ENCODE measurements around the gene TRMT2B.
"Not testable (repeated sequence)": the region's sequence is repeated elsewhere in the genome, so short reads cannot be mapped to it uniquely, and the experiment has no call there.

TRMT2B gene

DNA sequence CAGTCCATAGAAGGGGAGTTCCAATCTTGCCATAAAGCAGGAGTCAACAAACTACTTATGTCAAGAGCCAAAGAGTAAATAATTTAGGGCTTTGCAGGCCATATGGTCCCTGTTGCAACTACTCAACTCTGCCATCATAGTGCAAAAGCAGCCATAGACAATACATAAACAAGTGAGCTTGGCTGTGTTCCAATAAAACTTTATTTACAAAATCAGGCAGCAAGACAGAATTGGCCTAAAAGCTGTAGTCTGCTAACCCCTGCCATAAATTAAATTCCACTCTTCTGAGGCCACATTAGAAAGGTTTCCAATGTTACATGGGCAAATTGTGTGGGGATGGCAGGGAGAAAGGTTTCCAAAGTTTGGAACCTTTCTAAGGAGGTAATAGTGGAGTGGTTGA is 14.7 kb downstream of the TRMT2B start:
- Mint-ChIP-seq H3K27me3 (no peaks in the 10 kb centered on the region), H3K4me3 (no peak overlapping the region), H3K4me1 (no peaks in the 10 kb centered on the region), H3K27ac (no peak overlapping the region), H3K9me3 (no peaks in the 10 kb centered on the region), H3K36me3 (peaks cover 35% of the 10 kb centered on the region)
- no peak for ATAC-seq

DNA sequence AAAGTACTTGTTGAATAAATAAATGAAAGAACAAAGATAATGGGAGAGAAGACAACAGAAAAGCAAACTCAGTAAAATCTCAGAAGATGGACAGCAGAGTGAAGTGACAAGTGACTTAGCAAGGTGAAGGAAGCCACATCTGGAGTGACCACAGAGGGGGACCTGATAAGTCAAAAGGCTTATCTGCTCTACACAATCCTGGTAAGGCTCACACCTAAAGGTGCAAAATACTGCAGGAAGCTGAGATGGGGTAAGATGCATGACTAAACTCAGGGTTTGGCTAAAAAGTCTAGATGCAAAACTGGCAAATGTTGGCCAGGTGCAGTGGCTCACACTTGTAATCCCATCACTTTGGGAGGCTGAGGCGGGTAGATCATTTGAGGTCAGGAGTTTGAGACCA is 22.2 kb downstream of the TRMT2B start:
- Mint-ChIP-seq H3K9me3 (no peaks in the 10 kb centered on the region), H3K4me3 (no peak overlapping the region), H3K27ac (no peak overlapping the region), H3K36me3 (peaks cover 56% of the 10 kb centered on the region), H3K27me3 (no peaks in the 10 kb centered on the region), H3K4me1 (peaks cover 5% of the 10 kb centered on the region)
- ATAC-seq: no peak

DNA sequence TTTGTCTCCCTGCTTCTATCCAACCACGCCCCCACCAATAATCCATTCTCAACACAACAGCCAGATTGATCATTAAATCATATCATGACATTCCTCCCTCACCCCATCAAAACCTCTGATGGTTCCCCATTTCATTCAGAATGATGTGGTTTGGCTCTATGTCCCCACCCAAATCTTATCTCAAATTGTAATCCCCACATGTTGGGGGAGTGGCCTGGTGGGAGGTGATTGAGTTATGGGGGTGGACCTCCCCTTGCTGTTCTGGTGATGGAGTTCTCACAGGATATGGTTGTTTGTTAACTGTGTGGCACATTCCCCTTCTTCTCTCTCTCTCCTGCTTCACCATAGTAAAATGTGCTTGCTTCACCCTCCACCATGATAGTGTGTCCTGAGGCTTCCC is 23.3 kb downstream of the TRMT2B start:
- H3K9me3 Mint-ChIP-seq: no peaks in the 10 kb centered on the region
- ATAC-seq: no peak
- H3K4me1 Mint-ChIP-seq: peaks cover 5% of the 10 kb centered on the region
- no peaks in the 10 kb centered on the region for H3K27me3 Mint-ChIP-seq
- no peak overlapping the region for H3K27ac Mint-ChIP-seq
- H3K36me3 Mint-ChIP-seq: peaks cover 56% of the 10 kb centered on the region
- no peak overlapping the region for H3K4me3 Mint-ChIP-seq

DNA sequence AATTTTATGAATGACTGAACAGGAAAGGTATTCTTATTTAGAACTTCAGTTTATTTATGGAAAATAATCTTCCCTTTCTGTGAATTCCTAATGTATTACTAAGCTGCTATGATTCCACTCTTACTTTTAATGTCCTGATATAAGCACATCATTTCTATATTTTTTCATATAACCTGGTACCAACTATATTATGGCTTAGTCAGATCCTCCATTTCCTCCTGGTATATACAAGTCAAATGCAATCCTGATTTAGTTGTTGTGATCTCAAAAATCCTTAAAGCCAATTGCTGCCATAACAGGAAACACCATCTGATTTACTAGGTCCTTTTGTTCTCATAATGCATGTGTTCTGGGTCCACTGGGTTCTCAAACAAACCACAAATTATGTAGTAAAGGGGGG is 26.8 kb downstream of the TRMT2B start:
- H3K9me3 Mint-ChIP-seq: no peaks in the 10 kb centered on the region
- peaks cover 5% of the 10 kb centered on the region for H3K4me1 Mint-ChIP-seq
- no peak overlapping the region for H3K27ac Mint-ChIP-seq
- H3K36me3 Mint-ChIP-seq: peaks cover 59% of the 10 kb centered on the region
- H3K27me3 Mint-ChIP-seq: no peaks in the 10 kb centered on the region
- no peak for ATAC-seq
- H3K4me3 Mint-ChIP-seq: no peak overlapping the region

DNA sequence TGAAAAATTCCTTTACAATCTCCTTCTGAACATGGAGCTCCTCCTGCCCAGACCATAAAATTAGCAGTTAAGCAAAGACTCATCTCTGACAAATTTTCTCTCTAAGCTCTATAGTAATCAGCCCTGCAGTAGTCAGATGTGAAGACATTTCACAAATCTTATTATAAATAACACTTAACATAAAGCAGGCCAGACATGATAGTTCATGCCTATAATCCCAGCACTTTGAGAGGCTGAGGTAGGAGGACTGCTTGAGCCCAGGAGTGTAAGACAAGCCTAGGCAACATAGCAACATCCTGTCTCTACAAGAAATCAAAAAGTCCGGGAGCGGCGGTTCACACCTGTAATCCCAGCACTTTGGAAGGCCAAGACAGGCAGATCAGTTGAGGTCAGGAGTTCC is 29.9 kb downstream of the TRMT2B start:
- H3K4me1 Mint-ChIP-seq: no peaks in the 10 kb centered on the region
- H3K4me3 Mint-ChIP-seq: no peak overlapping the region
- H3K36me3 Mint-ChIP-seq: peaks cover 39% of the 10 kb centered on the region
- no peaks in the 10 kb centered on the region for H3K27me3 Mint-ChIP-seq
- H3K27ac Mint-ChIP-seq: no peak overlapping the region
- ATAC-seq: no peak
- no peaks in the 10 kb centered on the region for H3K9me3 Mint-ChIP-seq

DNA sequence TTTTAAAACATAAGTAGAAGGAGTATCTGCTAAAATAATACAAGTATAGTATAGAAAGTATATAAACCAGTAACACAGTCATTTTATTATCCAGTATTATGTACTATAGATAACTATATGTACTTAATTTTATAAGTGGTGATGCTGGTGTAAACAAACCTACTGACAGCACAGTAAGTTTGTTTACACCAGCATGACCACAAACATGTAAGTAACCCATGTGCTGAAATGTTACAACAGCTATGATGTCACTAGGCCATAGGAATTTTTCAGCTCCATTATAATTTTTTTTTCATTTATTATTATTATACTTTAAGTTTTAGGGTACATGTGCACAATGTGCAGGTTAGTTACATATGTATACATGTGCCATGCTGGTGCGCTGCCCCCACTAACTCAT is 39.9 kb downstream of the TRMT2B start:
- not testable (repeated sequence) for H3K27ac Mint-ChIP-seq, H3K4me1 Mint-ChIP-seq, H3K27me3 Mint-ChIP-seq, ATAC-seq, H3K9me3 Mint-ChIP-seq, H3K4me3 Mint-ChIP-seq
- H3K36me3 Mint-ChIP-seq: peaks cover 31% of the 10 kb centered on the region

DNA sequence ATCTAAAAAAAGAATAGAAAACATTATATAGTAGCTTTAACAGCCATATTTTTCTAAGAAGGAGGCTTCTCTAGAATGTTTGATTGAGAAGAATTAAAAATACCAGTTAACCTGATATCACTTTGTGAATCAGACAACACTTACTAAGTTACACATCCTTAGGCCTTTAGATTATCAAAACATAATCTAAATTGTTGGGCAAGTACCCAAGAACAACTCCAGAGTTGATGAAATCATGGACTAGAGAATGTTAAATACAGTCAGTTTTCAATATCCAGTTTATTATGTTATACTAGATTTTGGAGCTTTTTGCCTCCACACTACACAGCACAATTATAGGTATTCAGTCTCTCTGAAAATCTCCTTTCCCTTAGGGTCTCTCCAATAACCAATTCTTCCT is 42.8 kb downstream of the TRMT2B start:
- Mint-ChIP-seq H3K27ac (no peak overlapping the region), H3K4me3 (no peak overlapping the region), H3K27me3 (no peaks in the 10 kb centered on the region), H3K9me3 (no peaks in the 10 kb centered on the region), H3K36me3 (peaks cover 36% of the 10 kb centered on the region), H3K4me1 (no peaks in the 10 kb centered on the region)
- ATAC-seq: no peak

DNA sequence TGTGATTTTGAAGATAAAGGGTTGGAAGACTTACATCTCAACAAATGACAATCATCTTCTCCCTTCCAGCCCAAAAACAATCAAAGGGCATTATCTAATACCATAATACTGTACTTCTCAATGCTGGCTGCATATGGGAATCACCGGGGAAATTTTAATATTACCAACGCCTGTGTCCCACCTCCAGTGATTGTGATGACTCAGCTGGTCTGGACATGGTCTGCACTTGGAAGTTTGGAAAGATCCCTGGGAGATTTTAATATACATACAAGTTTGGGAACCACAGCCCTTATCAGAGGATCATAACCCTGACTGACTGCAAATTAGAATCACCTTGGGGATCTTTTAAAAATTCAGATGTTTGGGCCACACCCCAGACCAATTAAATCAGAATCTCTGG is 52.5 kb downstream of the TRMT2B start:
- no peak overlapping the region for H3K4me3 Mint-ChIP-seq
- no peak overlapping the region for H3K27ac Mint-ChIP-seq
- no peaks in the 10 kb centered on the region for H3K9me3 Mint-ChIP-seq
- H3K36me3 Mint-ChIP-seq: peaks cover 4% of the 10 kb centered on the region
- no peak for ATAC-seq
- H3K4me1 Mint-ChIP-seq: peaks cover 7% of the 10 kb centered on the region
- H3K27me3 Mint-ChIP-seq: no peaks in the 10 kb centered on the region

DNA sequence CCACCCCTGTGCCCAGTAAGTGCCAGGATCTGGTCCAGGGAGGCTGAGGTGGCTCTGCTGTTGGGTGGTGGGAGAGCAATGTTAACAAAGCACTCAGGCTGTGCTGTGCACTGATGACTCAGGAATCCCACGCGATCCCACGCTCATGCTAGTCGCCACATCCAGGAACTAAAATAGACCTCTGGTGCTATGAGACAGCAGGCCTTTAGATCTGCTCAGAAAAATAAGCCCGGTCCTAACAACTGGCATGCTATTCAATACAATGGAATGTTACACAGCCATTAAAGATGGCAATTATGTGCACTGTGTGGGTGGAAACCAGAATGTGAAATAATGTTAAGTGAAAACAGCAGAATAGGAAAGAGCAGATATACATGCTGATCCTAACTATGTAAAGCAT is 56.4 kb downstream of the TRMT2B start:
- no peaks in the 10 kb centered on the region for H3K27me3 Mint-ChIP-seq
- peak overlapping the region; percentile 44 for H3K27ac Mint-ChIP-seq
- peaks cover 10% of the 10 kb centered on the region for H3K4me1 Mint-ChIP-seq
- peaks cover 6% of the 10 kb centered on the region for H3K36me3 Mint-ChIP-seq
- H3K4me3 Mint-ChIP-seq: no peak overlapping the region
- no peak for ATAC-seq
- no peaks in the 10 kb centered on the region for H3K9me3 Mint-ChIP-seq

DNA sequence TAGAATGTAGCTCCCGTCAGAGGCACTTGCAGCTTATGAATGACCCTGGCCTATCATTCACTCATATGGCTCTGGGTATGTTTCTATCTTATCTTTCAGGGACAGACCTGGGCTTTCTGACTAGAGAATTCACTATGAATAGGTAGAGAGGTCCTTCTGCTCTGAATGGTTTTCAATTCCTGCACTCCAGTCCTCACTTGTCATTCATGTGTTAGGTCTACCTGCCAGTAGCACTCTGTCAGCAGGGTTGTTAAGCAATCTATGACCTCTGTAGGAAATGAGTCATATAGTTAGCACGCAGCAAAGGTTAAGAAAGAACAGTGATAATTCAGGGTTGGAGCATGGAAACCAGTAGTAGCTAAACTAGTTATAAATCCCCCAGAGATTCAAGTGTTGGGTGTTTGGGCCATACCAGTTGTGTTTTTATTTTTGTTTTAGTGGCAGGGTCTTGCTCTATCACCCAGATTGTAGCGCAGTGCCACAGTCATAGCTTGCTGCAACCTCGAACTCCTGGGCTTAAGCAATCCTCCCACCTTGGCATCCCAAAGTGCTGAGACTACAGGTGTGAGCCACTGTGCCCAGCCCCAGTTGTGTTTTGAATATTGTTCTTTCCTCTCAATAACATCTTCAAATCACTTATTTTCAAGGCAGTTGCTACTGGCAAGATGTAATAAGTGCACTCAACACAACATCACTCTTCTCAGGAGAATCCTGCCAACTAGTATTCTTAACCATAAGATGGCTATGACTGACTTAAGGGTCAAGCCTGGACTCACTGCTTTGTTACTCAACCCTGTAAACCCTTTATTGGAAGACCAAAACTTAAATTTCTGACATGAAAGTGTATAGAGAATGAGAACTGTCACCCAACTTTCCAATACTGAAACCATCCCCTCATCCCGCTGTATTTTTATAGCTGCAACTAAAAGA is 57.3 kb downstream of the TRMT2B start:
- Mint-ChIP-seq H3K27me3 (no peaks in the 10 kb centered on the region), H3K27ac (peak overlapping the region; percentile 44), H3K4me1 (peaks cover 14% of the 10 kb centered on the region), H3K4me3 (no peak overlapping the region), H3K9me3 (no peaks in the 10 kb centered on the region), H3K36me3 (peaks cover 6% of the 10 kb centered on the region)
- peak; percentile 70 for ATAC-seq

DNA sequence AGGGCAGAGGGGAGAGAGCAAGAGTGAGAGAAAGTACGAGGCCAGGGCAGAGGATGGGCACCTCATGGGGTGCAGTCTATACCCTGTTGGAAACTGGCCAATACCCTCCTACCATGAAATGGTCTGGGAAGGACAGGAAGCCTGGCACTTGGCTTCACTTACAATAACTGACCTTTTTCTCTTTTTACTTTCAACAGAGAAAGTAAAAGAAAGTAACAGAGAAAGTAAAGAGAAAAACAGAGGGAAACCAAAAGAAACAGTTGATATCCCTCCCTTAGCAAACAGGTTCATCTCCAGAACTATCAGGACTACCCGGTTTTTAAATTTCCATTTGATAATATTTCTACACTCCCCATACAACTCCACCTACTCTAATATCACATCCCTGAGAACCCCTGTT is 61.8 kb downstream of the TRMT2B start:
- no peaks in the 10 kb centered on the region for H3K9me3 Mint-ChIP-seq
- no peak overlapping the region for H3K4me3 Mint-ChIP-seq
- peaks cover 15% of the 10 kb centered on the region for H3K4me1 Mint-ChIP-seq
- no peak overlapping the region for H3K27ac Mint-ChIP-seq
- ATAC-seq: no peak
- no peaks in the 10 kb centered on the region for H3K27me3 Mint-ChIP-seq
- H3K36me3 Mint-ChIP-seq: peaks cover 27% of the 10 kb centered on the region

DNA sequence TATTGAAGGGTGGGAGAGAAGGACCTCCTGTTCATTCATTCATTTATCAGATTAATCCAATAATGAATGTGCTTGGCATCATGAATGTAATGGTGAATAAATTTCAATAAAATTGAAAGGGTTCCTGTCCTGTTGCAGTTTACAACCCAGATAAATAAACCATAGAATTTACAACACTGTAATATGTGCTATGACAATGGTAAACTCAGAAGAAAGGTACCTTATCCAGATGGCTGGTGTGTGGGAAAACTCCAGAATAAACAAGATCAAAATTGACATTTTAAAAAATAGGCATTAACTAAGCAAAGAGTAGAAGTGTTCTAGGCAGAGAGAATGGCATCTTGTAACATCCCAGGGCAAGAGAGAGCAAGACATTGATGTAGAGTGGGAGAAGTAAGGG is 67.1 kb downstream of the TRMT2B start:
- Mint-ChIP-seq H3K36me3 (peaks cover 29% of the 10 kb centered on the region), H3K4me1 (peaks cover 3% of the 10 kb centered on the region), H3K9me3 (no peaks in the 10 kb centered on the region), H3K4me3 (no peak overlapping the region), H3K27ac (no peak overlapping the region), H3K27me3 (no peaks in the 10 kb centered on the region)
- no peak for ATAC-seq

DNA sequence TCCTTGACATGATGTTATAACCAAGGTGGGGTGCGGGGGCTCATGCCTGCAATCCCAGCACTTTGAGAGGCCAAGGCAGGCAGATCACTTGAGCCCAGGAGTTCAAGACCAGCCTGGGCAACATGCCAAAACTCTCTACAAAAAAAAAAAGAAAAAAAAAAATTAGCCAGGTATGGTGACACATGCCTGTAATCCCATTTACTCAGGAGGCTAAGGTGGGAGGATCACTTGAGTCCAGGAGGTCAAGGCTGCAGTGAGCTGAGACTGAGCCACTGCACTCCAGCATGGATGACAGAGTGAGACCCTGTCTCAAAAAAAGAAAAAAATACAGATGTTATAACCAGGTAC is 70.4 kb downstream of the TRMT2B start:
- H3K36me3 Mint-ChIP-seq: peaks cover 28% of the 10 kb centered on the region
- not testable (repeated sequence) for H3K4me1 Mint-ChIP-seq, H3K4me3 Mint-ChIP-seq, ATAC-seq, H3K27me3 Mint-ChIP-seq, H3K27ac Mint-ChIP-seq, H3K9me3 Mint-ChIP-seq

DNA sequence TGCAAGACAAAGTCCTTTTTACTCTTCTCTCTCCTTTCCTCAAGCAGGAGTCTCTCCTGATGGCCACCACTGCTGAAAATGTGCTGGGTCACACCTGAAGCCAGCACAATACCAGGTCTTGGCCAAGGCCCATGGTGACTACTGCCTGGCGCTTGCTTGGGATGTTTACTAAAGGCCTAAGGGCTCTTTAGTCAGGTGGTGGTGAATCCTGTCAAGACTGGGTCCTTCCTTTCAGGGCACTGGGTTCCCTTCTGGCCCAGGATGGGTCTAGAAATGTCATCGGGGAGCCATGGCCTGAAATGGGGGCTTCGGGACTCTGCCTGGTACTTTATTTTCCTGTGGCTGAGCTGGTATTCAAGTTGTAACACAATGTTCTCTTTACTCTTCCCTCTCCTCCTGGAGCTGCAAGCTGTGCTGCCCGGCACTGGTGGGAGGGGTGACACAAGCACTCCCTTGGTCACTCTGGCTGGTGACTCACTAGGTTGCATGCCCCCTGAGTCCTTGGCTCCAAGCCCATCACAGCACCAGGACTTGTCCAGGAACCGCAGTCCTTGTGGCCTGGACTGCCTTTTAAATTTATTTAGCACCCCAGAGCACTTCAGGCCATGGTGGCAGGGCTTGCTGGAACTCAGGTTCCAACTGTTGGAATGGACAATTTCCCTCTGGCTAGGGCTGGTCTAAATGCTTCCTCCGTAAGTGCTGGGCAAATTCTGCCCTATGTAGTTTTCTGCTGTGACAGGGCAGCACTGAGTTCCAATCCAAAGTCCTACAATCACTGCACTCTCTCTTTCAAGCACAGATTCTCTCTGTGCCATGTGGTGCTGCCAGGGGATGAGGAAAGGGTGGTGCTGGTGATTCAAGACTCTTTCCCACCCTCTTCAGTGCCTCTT is 71.1 kb downstream of the TRMT2B start:
- Mint-ChIP-seq H3K27me3 (no peaks in the 10 kb centered on the region), H3K4me1 (no peaks in the 10 kb centered on the region), H3K9me3 (no peaks in the 10 kb centered on the region), H3K36me3 (peaks cover 23% of the 10 kb centered on the region), H3K27ac (no peak overlapping the region), H3K4me3 (no peak overlapping the region)
- ATAC-seq: no peak

DNA sequence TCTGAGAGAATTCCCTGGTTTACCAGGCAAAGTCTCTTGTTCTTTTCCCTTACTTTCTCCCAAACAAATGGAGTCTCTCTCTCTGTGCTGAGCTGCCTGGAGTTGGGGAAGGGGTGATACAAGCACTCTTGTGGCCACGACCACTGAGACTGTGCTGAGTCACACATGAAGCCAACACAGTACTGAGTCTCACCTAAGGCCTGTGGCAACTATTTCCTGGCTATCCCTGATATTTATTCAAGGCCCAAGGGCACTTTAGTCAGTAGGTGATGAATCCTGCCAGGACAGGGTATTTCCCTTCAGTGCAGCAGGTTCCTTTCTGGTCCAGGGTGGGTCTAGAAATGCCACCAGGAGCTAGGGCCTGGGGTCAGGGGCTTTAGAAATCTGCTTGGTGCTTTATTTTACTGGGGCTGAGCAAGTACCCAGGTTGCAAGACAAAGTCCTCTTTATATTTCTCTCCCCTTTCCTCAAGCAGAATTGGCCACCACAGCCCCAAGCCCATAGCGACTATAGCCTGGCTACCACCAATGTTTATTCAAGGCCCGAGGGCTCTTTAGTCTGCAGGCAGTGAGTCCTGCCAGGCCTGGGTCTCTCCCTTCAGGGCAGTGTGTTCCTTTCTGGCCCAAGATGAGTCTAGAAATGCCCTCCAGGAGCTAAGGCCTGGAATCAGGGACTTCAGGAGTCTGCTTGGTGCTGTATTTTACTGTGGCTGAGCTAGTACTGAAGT is 71.9 kb downstream of the TRMT2B start:
- Mint-ChIP-seq H3K36me3 (peaks cover 27% of the 10 kb centered on the region), H3K4me1 (no peaks in the 10 kb centered on the region)
- ATAC-seq: no peak

More for the DNA sequence above, 71.9 kb downstream of the TRMT2B start:
- no peaks in the 10 kb centered on the region for H3K27me3 Mint-ChIP-seq
- no peak overlapping the region for H3K27ac Mint-ChIP-seq
- no peak overlapping the region for H3K4me3 Mint-ChIP-seq
- H3K9me3 Mint-ChIP-seq: no peaks in the 10 kb centered on the region
